ENCODE measurements around the gene ABCA9. TPM values are rescaled to one million over a fixed set of nuclear protein-coding genes. Genes with fewer than 3 reads are reported as not detected.

The ABCA9 gene
- total RNA-seq, 1 experiment from 2014 or later, result 0.05 TPM

DNA sequence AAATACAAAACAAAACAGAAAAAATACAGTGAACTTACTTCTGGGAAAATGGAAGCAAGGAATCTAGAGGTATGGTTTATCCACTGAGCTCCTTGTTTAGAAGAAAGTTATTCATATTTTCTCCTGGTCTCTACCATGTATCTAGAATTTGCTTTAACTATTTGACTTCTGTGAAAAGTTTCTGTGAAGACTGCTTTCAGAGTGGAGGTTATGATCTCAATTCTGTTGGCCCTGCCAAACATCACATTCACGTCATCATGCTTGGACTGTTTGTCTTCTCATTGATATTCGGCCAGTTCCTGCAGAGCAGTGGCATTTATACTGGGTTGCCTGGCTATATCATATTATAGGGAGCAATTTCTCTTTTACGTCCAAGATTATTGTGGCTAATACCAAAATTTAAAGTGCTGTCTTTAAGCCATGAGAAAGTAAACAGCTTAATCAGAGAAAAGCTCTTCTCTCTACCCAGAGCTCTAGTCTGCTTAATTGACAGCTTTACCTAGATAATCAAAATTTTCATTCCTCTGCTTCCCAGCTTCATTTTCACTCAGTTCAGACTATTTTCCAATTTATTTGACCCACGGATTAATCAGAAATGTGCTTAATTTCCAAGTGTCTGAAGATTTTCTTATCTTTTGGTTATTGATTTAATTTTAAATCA lies 105.4 kb downstream of the ABCA9 start, which contains the start of gene ABCA8:
Gene ABCA8, minus strand, starts transcription at position 212 of the 661 bp plus-strand sequence. CDS start 13,358 bp downstream, outside the sequence.
- no TSS peak for BruUV-seq (replicated peaks)
- in situ Hi-C loops (cut with HindIII; ENCODE audit: low pct_unique_long_range_greater_than_20kb, low sequenced_read_pairs) (no loop called here), intact Hi-C loops (cut with micrococcal nuclease; ENCODE audit: unreplicated experiment) (no loop called here)
- Histone ChIP-seq H3K36me3 (ENCODE audit: control insufficient read depth, insufficient read depth, low read length) (no peaks in the 10 kb centered on the region), H3K27ac (ENCODE audit: low read length) (no peak within 1 kb of the TSS), H3K4me3 (ENCODE audit: low read depth in 2 of 2, low read length in 2 of 2) (no peak within 1 kb of the TSS), H3K27me3 (ENCODE audit: control insufficient read depth, insufficient read depth, low read length) (no peaks in the 10 kb centered on the region), H3K4me1 (ENCODE audit: control insufficient read depth, insufficient read depth, low read length) (no peaks in the 10 kb centered on the region), H3K9me3 (ENCODE audit: control insufficient read depth, insufficient read depth, low read depth, low read length) (no peaks in the 10 kb centered on the region)
- DNase-seq (ENCODE audit: low read depth, low spot score) (no peak), ATAC-seq (no peak)
- no peak for TF ChIP-seq TCF7L2 (IDR thresholded peaks at IDR 0.05; ENCODE audit: low read depth, low read length)
- TF ChIP-seq POLR2AphosphoS5 (IDR thresholded peaks at IDR 0.05; ENCODE audit: low read depth, low read length), result no peak
- TF ChIP-seq, protein P1, sequence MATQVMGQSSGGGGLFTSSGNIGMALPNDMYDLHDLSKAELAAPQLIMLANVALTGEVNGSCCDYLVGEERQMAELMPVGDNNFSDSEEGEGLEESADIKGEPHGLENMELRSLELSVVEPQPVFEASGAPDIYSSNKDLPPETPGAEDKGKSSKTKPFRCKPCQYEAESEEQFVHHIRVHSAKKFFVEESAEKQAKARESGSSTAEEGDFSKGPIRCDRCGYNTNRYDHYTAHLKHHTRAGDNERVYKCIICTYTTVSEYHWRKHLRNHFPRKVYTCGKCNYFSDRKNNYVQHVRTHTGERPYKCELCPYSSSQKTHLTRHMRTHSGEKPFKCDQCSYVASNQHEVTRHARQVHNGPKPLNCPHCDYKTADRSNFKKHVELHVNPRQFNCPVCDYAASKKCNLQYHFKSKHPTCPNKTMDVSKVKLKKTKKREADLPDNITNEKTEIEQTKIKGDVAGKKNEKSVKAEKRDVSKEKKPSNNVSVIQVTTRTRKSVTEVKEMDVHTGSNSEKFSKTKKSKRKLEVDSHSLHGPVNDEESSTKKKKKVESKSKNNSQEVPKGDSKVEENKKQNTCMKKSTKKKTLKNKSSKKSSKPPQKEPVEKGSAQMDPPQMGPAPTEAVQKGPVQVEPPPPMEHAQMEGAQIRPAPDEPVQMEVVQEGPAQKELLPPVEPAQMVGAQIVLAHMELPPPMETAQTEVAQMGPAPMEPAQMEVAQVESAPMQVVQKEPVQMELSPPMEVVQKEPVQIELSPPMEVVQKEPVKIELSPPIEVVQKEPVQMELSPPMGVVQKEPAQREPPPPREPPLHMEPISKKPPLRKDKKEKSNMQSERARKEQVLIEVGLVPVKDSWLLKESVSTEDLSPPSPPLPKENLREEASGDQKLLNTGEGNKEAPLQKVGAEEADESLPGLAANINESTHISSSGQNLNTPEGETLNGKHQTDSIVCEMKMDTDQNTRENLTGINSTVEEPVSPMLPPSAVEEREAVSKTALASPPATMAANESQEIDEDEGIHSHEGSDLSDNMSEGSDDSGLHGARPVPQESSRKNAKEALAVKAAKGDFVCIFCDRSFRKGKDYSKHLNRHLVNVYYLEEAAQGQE (IDR thresholded peaks at IDR 0.05; ENCODE audit: insufficient read depth in 1 of 2, low read depth in 2 of 2, low read length in 1 of 2), result no peak
- ChIA-PET POLR2A (no interaction called here), CTCF (interaction anchor here (0.6 kb wide), 1 partner anchor 20 kb away, joined by 3 read pairs; no protein-coding TSS in a partner anchor)

DNA sequence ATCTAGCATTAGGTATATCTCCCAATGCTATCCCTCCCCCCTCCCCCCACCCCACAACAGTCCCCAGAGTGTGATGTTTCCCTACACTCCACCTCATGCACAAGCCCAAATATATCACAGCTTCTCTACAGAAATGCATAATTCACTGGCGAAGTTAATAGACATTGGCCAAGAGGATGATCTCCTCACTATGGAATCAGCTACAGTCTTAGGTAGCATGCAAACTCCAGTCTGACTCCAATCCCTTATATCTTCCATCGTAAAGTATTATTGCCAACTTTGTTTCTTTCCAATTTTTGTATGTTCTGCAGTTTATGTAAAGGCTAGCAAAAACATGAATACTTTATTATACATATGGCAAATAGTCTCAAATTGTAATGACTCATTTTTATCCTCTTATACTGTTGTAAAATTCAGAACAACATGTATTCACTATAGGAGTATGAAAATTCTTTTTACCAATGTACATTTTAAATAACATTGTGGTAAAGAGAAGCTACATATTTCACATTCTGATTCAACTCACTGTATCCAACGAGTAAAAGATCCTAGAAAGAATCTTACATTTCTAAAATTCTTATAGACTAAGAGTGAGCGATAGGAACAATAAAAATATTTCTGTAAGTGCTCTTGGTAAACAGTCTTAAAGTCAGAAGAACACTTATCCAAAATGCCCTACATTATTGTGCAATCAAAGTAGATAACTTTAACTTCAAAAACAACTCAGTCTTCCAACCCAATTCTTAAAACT lies 106.4 kb downstream of the ABCA9 start:
- H3K4me1 ChIP-seq (ENCODE audit: control insufficient read depth, insufficient read depth, low read length), result no peaks in the 10 kb centered on the region
- no peak overlapping the region for H3K4me3 ChIP-seq (ENCODE audit: low read depth in 2 of 2, low read length in 2 of 2)
- no peak overlapping the region for H3K27ac ChIP-seq (ENCODE audit: low read length)
- no peak for DNase-seq (ENCODE audit: low read depth, low spot score)
- in situ Hi-C loops (cut with HindIII; ENCODE audit: low pct_unique_long_range_greater_than_20kb, low sequenced_read_pairs) (no loop called here), intact Hi-C loops (cut with micrococcal nuclease; ENCODE audit: unreplicated experiment) (no loop called here)
- ChIA-PET CTCF (no interaction called here), POLR2A (interaction anchor here (0.6 kb wide), 1 partner anchor 578 kb away, joined by 3 read pairs; no protein-coding TSS in a partner anchor)
- no peaks in the 10 kb centered on the region for H3K36me3 ChIP-seq (ENCODE audit: control insufficient read depth, insufficient read depth, low read length)
- no peaks in the 10 kb centered on the region for H3K27me3 ChIP-seq (ENCODE audit: control insufficient read depth, insufficient read depth, low read length)
- BruUV-seq (replicated peaks), result no TSS peak
- TF ChIP-seq TCF7L2 (IDR thresholded peaks at IDR 0.05; ENCODE audit: low read depth, low read length), result no peak
- TF ChIP-seq SIN3A (IDR thresholded peaks at IDR 0.05; ENCODE audit: borderline replicate concordance, insufficient read depth, low read depth, low read length), result no peak
- TF ChIP-seq, protein P1 (IDR thresholded peaks at IDR 0.05; ENCODE audit: insufficient read depth in 1 of 2, low read depth in 2 of 2, low read length in 1 of 2), result no peak
- ATAC-seq, result no peak
- no peaks in the 10 kb centered on the region for H3K9me3 ChIP-seq (ENCODE audit: control insufficient read depth, insufficient read depth, low read depth, low read length)
